Neural progenitor cell (in vitro differentiated cells): ENCODE results near the gene NOTCH4. TPM values are rescaled to one million over a fixed set of nuclear protein-coding genes. Genes with fewer than 3 reads are reported as not detected.

Experiments
- DNase-seq: peaks from one replicate; pipeline ENCODE4 v3.0.0-alpha.2; 2016; ENCODE audit warnings: low spot score
- H2AFZ ChIP-seq: fragments of 200-600 bp; sonication (generic); replicated peaks from 2 replicates; pipeline ENCODE4 v1.6.1; 2016; ENCODE audit warnings: antibody characterized with exemption
- H3F3A ChIP-seq: fragments of 200-600 bp; sonication (generic); 2 replicates; pipeline ENCODE4 v1.6.1; 2016; ENCODE audit warnings: antibody characterized with exemption, low read depth
- H3K27ac ChIP-seq: fragments of 200-600 bp; sonication (generic); 2 replicates; pipeline ENCODE4 v1.5.1; 2016; ENCODE audit warnings: mild to moderate bottlenecking
- H3K27me3 ChIP-seq: fragments of 200-600 bp; sonication (generic); 2 replicates; pipeline ENCODE4 v1.6.1; 2016; ENCODE audit warnings: mild to moderate bottlenecking, moderate library complexity
- H3K36me3 ChIP-seq: fragments of 200-600 bp; sonication (generic); 2 replicates; pipeline ENCODE4 v1.5.1; 2016
- H3K4me1 ChIP-seq: fragments of 200-600 bp; sonication (generic); 2 replicates; pipeline ENCODE4 v1.6.1; 2016; ENCODE audit warnings: mixed run types
- H3K4me2 ChIP-seq: fragments of 200-600 bp; sonication (generic); 2 replicates; pipeline ENCODE4 v1.6.1; 2016
- H3K4me3 ChIP-seq: fragments of 200-600 bp; sonication (generic); 2 replicates; pipeline ENCODE4 v1.5.1; 2016
- H3K79me2 ChIP-seq: fragments of 200-600 bp; sonication (generic); 2 replicates; pipeline ENCODE4 v1.6.1; 2016; ENCODE audit warnings: low read depth
- H3K9ac ChIP-seq: fragments of 200-600 bp; sonication (generic); 2 replicates; pipeline ENCODE4 v1.6.1; 2016
- H3K9me3 ChIP-seq: fragments of 200-600 bp; sonication (generic); 2 replicates; pipeline ENCODE4 v1.5.1; 2016; ENCODE audit warnings: low read depth
- H4K20me1 ChIP-seq: fragments of 200-600 bp; sonication (generic); 2 replicates; pipeline ENCODE4 v1.6.1; 2016; ENCODE audit warnings: low read depth
- H3K27ac Mint-ChIP-seq: 3 replicates; pipeline ENCODE4 v1.8.0; 2021; ENCODE audit warnings: mixed read lengths
- H3K27me3 Mint-ChIP-seq: 2 replicates; pipeline ENCODE4 v1.8.0; 2022; ENCODE audit warnings: low read depth, mild to moderate bottlenecking, inconsistent platforms, moderate library complexity, mixed read lengths; ENCODE audit not compliant: insufficient read depth
- H3K36me3 Mint-ChIP-seq: 3 replicates; pipeline ENCODE4 v1.8.0; 2021; ENCODE audit warnings: mixed read lengths
- H3K4me1 Mint-ChIP-seq: 3 replicates; pipeline ENCODE4 v1.8.0; 2021; ENCODE audit warnings: mixed read lengths
- H3K4me3 Mint-ChIP-seq: 3 replicates; pipeline ENCODE4 v1.8.0; 2021; ENCODE audit warnings: mild to moderate bottlenecking, moderate library complexity, mixed read lengths
- H3K9me3 Mint-ChIP-seq: 3 replicates; pipeline ENCODE4 v1.8.0; 2020; ENCODE audit warnings: mixed read lengths
- EZH2 ChIP-seq: fragments of 200-600 bp; sonication (generic); IDR thresholded peaks from 2 replicates; pipeline ENCODE4 v1.6.1; 2017; ENCODE audit warnings: antibody characterized with exemption, mild to moderate bottlenecking, moderate library complexity
- EZH2phosphoT487 ChIP-seq: fragments of 200-600 bp; sonication (generic); IDR thresholded peaks from 2 replicates; pipeline ENCODE4 v1.6.1; 2017; ENCODE audit warnings: antibody characterized with exemption
- total RNA-seq: library from RNA; depleted of rRNA; stranded (reverse); fragments of >200 nt; gene quantifications from 2 replicates; pipeline ENCODE4 v1.2.3, GENCODE V29; 2015; ENCODE audit warnings: low replicate concordance
- TF ChIP-seq, protein P1 (sequence below): fragments of 200-600 bp; sonication (generic); IDR thresholded peaks from 2 replicates; pipeline ENCODE4 v1.5.1; 2017; ENCODE audit warnings: antibody characterized with exemption, mild to moderate bottlenecking

The NOTCH4 gene
- total RNA-seq, 1 donor from 2014 or later, result 3.2 TPM

DNA sequence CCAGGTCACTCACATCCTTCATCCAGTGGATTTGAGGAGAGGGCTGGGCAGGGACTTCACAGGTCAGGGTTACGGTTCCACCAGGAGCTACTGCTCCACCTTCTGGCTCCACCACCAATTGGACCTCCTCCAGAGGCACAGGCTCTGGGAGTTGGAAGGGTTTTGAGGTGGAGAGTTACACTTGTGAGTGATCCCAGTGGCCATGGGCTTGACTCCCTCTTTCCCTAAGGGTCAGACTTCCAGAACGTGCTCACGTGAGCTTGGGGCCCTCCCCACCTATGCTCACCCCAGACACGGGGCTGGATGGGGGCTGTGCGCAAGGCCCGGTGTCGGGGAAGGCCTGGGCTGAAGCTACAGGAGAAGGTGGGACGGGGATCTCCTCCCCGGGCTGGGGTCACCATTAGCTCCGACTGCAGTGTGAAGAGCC lies 41.3 kb downstream of the NOTCH4 start:
- Histone ChIP-seq H3K79me2 (peaks cover 20% of the 10 kb centered on the region), H3K4me1 (peaks cover 9% of the 10 kb centered on the region), H3K27ac (no peak overlapping the region), H3K9ac (no peak overlapping the region), H3F3A (peaks cover 31% of the 10 kb centered on the region), H3K9me3 (no peaks in the 10 kb centered on the region), H4K20me1 (peaks cover 13% of the 10 kb centered on the region), H3K36me3 (no peaks in the 10 kb centered on the region), H3K4me3 (no peak overlapping the region), H3K27me3 (no peaks in the 10 kb centered on the region), H2AFZ (no peak overlapping the region), H3K4me2 (no peak overlapping the region)
- no peak for DNase-seq
- no peak overlapping the region for H3K4me3 Mint-ChIP-seq
- H3K9me3 Mint-ChIP-seq, result no peaks in the 10 kb centered on the region
- H3K27me3 Mint-ChIP-seq, result peaks cover 13% of the 10 kb centered on the region
- no peak for TF ChIP-seq EZH2phosphoT487
- TF ChIP-seq, protein P1, sequence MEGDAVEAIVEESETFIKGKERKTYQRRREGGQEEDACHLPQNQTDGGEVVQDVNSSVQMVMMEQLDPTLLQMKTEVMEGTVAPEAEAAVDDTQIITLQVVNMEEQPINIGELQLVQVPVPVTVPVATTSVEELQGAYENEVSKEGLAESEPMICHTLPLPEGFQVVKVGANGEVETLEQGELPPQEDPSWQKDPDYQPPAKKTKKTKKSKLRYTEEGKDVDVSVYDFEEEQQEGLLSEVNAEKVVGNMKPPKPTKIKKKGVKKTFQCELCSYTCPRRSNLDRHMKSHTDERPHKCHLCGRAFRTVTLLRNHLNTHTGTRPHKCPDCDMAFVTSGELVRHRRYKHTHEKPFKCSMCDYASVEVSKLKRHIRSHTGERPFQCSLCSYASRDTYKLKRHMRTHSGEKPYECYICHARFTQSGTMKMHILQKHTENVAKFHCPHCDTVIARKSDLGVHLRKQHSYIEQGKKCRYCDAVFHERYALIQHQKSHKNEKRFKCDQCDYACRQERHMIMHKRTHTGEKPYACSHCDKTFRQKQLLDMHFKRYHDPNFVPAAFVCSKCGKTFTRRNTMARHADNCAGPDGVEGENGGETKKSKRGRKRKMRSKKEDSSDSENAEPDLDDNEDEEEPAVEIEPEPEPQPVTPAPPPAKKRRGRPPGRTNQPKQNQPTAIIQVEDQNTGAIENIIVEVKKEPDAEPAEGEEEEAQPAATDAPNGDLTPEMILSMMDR, result no peak
- no peak for TF ChIP-seq EZH2
- H3K27ac Mint-ChIP-seq, result no peak overlapping the region
- peaks cover 26% of the 10 kb centered on the region for H3K36me3 Mint-ChIP-seq
- H3K4me1 Mint-ChIP-seq, result peaks cover 37% of the 10 kb centered on the region

DNA sequence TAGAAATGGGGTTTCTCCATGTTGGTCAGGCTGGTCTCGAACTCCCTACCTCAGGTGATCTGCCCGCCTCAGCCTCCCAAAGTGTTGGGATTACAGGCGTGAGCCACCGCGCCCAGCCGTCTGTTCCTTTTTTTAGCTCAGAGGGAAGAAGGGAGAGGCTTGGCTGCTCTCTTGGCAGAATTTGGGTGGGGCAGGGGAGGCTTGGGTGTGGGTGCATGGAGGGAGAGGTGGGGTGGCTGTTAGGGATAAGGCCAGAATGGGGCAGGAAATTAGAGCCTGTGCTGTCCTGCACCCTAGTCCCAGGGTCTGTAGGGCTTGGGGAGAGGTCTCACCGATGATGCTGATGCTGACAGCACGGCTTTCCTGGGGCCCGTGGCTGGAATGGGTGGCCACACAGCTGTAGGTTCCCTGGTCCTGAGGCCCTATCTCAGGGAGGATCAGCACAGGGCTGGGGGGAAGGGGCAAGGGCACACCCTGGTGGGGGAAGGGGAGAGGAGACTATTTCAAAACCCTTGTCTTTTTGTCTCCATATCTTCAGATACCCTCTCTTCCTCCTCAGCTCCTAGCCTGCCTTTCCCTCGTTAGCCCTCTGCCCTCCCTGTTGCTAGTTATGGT lies 41.8 kb downstream of the NOTCH4 start:
- Histone ChIP-seq H3K27ac (no peak overlapping the region), H3K4me3 (no peak overlapping the region), H3K9ac (no peak overlapping the region), H3F3A (peaks cover 31% of the 10 kb centered on the region), H3K9me3 (no peaks in the 10 kb centered on the region), H3K36me3 (no peaks in the 10 kb centered on the region), H3K79me2 (peaks cover 18% of the 10 kb centered on the region), H3K4me2 (no peak overlapping the region), H4K20me1 (peaks cover 8% of the 10 kb centered on the region), H3K27me3 (no peaks in the 10 kb centered on the region), H2AFZ (no peak overlapping the region), H3K4me1 (peaks cover 9% of the 10 kb centered on the region)
- Mint-ChIP-seq H3K4me1 (peaks cover 33% of the 10 kb centered on the region), H3K27ac (no peak overlapping the region), H3K36me3 (peaks cover 21% of the 10 kb centered on the region), H3K9me3 (no peaks in the 10 kb centered on the region), H3K4me3 (no peak overlapping the region), H3K27me3 (peaks cover 14% of the 10 kb centered on the region)
- TF ChIP-seq EZH2, result no peak
- no peak for TF ChIP-seq EZH2phosphoT487
- TF ChIP-seq, protein P1, result no peak
- DNase-seq, result no peak

DNA sequence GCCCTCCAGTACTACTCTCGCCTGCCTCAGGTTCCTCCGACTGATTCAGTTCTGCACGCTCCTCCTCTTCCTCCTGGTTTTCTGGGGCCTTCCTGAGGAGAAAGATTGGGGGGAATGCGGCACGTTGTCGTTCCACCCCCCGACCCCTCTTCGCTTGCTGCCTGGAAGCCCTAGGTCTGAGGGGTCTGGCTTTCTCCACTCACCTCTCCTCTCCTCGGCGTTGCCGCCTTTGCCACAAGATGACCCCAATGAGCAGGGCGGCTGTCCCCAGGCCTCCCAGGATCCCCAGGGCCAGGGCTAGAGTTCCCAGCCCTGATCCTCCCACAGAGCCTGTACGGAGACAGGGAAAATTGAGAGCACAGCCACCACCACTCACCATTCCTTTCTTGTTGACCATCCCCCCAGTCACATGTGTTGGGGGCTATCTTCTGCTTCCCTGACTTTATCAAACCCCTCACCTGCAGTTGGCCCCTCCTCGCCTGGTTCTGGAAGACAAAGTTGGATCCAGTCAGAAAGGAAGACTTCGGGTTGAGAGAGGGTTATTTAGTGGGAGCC lies 42.6 kb downstream of the NOTCH4 start:
- Histone ChIP-seq H3K27ac (no peak overlapping the region), H3K4me2 (no peak overlapping the region), H3K36me3 (no peaks in the 10 kb centered on the region), H3F3A (peaks cover 31% of the 10 kb centered on the region), H2AFZ (no peak overlapping the region), H3K4me3 (no peak overlapping the region), H4K20me1 (peaks cover 5% of the 10 kb centered on the region), H3K4me1 (peaks cover 13% of the 10 kb centered on the region), H3K79me2 (peaks cover 22% of the 10 kb centered on the region), H3K9me3 (no peaks in the 10 kb centered on the region), H3K9ac (no peak overlapping the region), H3K27me3 (no peaks in the 10 kb centered on the region)
- Mint-ChIP-seq H3K27me3 (peaks cover 12% of the 10 kb centered on the region), H3K36me3 (peaks cover 16% of the 10 kb centered on the region), H3K4me1 (peaks cover 33% of the 10 kb centered on the region), H3K9me3 (no peaks in the 10 kb centered on the region), H3K4me3 (peak overlapping the region; percentile 75), H3K27ac (no peak overlapping the region)
- DNase-seq, result no peak
- no peak for TF ChIP-seq EZH2phosphoT487
- TF ChIP-seq, protein P1, result no peak
- TF ChIP-seq EZH2, result no peak
